Smooth muscle cell (in vitro differentiated cells): Measurements from ENCODE around the gene GGT5. TPM values are rescaled to one million over a fixed set of nuclear protein-coding genes. Genes with fewer than 3 reads are reported as not detected.
A peak's percentile ranks its signal among the peaks of the same experiment; 100 is the strongest.

Experiments used
- DNase-seq: peaks from one replicate; lab custom pipeline; 2025; ENCODE audit not compliant: unreplicated experiment; lab: John Stamatoyannopoulos, UW
- H2AFZ ChIP-seq: fragments of 200-600 bp; sonication (generic); 2 replicates; pipeline ENCODE4 v1.6.0; 2016; ENCODE audit warnings: antibody characterized with exemption, low read depth, mild to moderate bottlenecking
- H3F3A ChIP-seq: fragments of 200-600 bp; sonication (generic); 2 replicates; pipeline ENCODE4 v1.6.0; 2017; ENCODE audit warnings: antibody characterized with exemption, low read depth
- H3K27ac ChIP-seq: fragments of 200-600 bp; sonication (generic); 2 replicates; pipeline ENCODE4 v1.5.1; 2016; ENCODE audit warnings: low read depth, mild to moderate bottlenecking
- H3K27me3 ChIP-seq: fragments of 200-600 bp; sonication (generic); 2 replicates; pipeline ENCODE4 v1.6.1; 2016; ENCODE audit warnings: low read depth, mild to moderate bottlenecking
- H3K36me3 ChIP-seq: fragments of 200-600 bp; sonication (generic); 2 replicates; pipeline ENCODE4 v1.5.1; 2016; ENCODE audit warnings: low read depth
- H3K4me1 ChIP-seq: fragments of 200-600 bp; sonication (generic); 2 replicates; pipeline ENCODE4 v1.5.1; 2016; ENCODE audit warnings: low read depth
- H3K4me2 ChIP-seq: fragments of 200-600 bp; sonication (generic); 2 replicates; pipeline ENCODE4 v1.6.0; 2016; ENCODE audit warnings: mild to moderate bottlenecking
- H3K4me3 ChIP-seq: fragments of 200-600 bp; sonication (generic); 2 replicates; pipeline ENCODE4 v1.5.1; 2016; ENCODE audit warnings: mild to moderate bottlenecking
- H3K79me2 ChIP-seq: fragments of 200-600 bp; sonication (generic); 2 replicates; pipeline ENCODE4 v1.6.0; 2016; ENCODE audit warnings: low read depth, mild to moderate bottlenecking
- H3K9ac ChIP-seq: fragments of 200-600 bp; sonication (generic); 2 replicates; pipeline ENCODE4 v1.6.0; 2016; ENCODE audit warnings: low read depth
- H3K9me3 ChIP-seq: fragments of 200-600 bp; sonication (generic); replicated peaks from 2 replicates; pipeline ENCODE4 v1.5.1; 2016; ENCODE audit warnings: low read depth
- H4K20me1 ChIP-seq: fragments of 200-600 bp; sonication (generic); 2 replicates; pipeline ENCODE4 v1.6.0; 2016; ENCODE audit warnings: low read depth
- CTCF ChIP-seq: fragments of 200-600 bp; sonication (generic); IDR thresholded peaks from 2 replicates; pipeline ENCODE4 v1.5.1; 2017; ENCODE audit warnings: borderline replicate concordance, mild to moderate bottlenecking, antibody characterized with exemption; ENCODE audit not compliant: insufficient read depth, poor library complexity, severe bottlenecking
- WGBS: methylation state at CpG from one replicate; pipeline ENCODE4 v1.1.7; 2016; ENCODE audit warnings: low lambda C conversion rate; 5-methylcytosine and 5-hydroxymethylcytosine counted together
- polyA plus RNA-seq: library from polyadenylated mRNA; unstranded; fragments of >200 nt; fragmentation: Nextera tagmentation; extraction: Ambion mirVana; gene quantifications from 2 replicates; pipeline ENCODE4 v1.2.1, GENCODE V29; 2016
- total RNA-seq: library from RNA; depleted of rRNA; stranded (reverse); fragments of >200 nt; gene quantifications from 2 replicates; pipeline ENCODE4 v1.2.3, GENCODE V29; 2014

GGT5 gene
- total and polyA plus RNA-seq, 2 experiments from 2014 or later, result 3.7 to 12.8 TPM

GRCh38 chr22:24181996-24182899, 62.6 kb downstream of the GGT5 start:
- Histone ChIP-seq H3K79me2 (no peaks in the 10 kb centered on the region), H3K9ac (no peak overlapping the region), H3F3A (no peaks in the 10 kb centered on the region), H3K36me3 (no peaks in the 10 kb centered on the region), H2AFZ (no peak overlapping the region), H3K4me1 (peaks cover 3% of the 10 kb centered on the region), H3K27ac (no peak overlapping the region), H3K4me2 (no peak overlapping the region), H4K20me1 (no peaks in the 10 kb centered on the region), H3K9me3 (no peaks in the 10 kb centered on the region), H3K4me3 (no peak overlapping the region), H3K27me3 (no peaks in the 10 kb centered on the region)
- peak; percentile 5 for TF ChIP-seq CTCF
- DNase-seq, result no peak
- 84% methylated on average over 20 of the region's 20 CpGs for WGBS

GRCh38 chr22:24181088-24181995, 63.5 kb downstream of the GGT5 start, which contains the start of gene SUSD2:
Gene SUSD2, plus strand, starts transcription at chr22:24181487. Its CDS starts 33 bp downstream, at chr22:24181520.
- no peaks in the 10 kb centered on the region for H3K79me2 ChIP-seq
- no peak within 1 kb of the TSS for H3K27ac ChIP-seq
- peaks cover 3% of the 10 kb centered on the region for H3K4me1 ChIP-seq
- 65% methylated on average over 21 of the region's 35 CpGs for WGBS
- H3K9me3 ChIP-seq, result no peaks in the 10 kb centered on the region
- DNase-seq, result no peak
- no peak within 1 kb of the TSS for H3K4me2 ChIP-seq
- H2AFZ ChIP-seq, result no peak within 1 kb of the TSS
- H3F3A ChIP-seq, result no peaks in the 10 kb centered on the region
- no peaks in the 10 kb centered on the region for H4K20me1 ChIP-seq
- no peaks in the 10 kb centered on the region for H3K27me3 ChIP-seq
- no peaks in the 10 kb centered on the region for H3K36me3 ChIP-seq
- TF ChIP-seq CTCF, result no peak
- no peak within 1 kb of the TSS for H3K4me3 ChIP-seq
- no peak within 1 kb of the TSS for H3K9ac ChIP-seq

GRCh38 chr22:24180316-24181087, 64.4 kb downstream of the GGT5 start:
- Histone ChIP-seq H3K4me1 (peaks cover 3% of the 10 kb centered on the region), H2AFZ (no peak overlapping the region), H3K36me3 (no peaks in the 10 kb centered on the region), H3K79me2 (no peaks in the 10 kb centered on the region), H4K20me1 (no peaks in the 10 kb centered on the region), H3K4me2 (no peak overlapping the region), H3K9ac (no peak overlapping the region), H3F3A (no peaks in the 10 kb centered on the region), H3K9me3 (no peaks in the 10 kb centered on the region), H3K27me3 (no peaks in the 10 kb centered on the region), H3K4me3 (no peak overlapping the region), H3K27ac (no peak overlapping the region)
- no peak for DNase-seq
- 94% methylated on average over 16 of the region's 16 CpGs for WGBS
- TF ChIP-seq CTCF, result no peak
